HG02852 (cell line): ENCODE data around the gene TRIM41.
A peak's percentile ranks its signal among the peaks of the same experiment; 100 is the strongest.
"Not testable (repeated sequence)": the region's sequence is repeated elsewhere in the genome, so short reads cannot be mapped to it uniquely, and the experiment has no call there.

Experiments used
- ATAC-seq: cut with Tn5 transposase; IDR thresholded peaks from one replicate; pipeline ENCODE4 v1.9.1; 2021; ENCODE audit warnings: mild to moderate bottlenecking, moderate library complexity; ENCODE audit not compliant: unreplicated experiment

The TRIM41 gene

GRCh38 chr5:181210148-181210547 is 12.9 kb upstream of the TRIM41 start:
- not testable (repeated sequence) for ATAC-seq

- not testable (repeated sequence) for ATAC-seq
These were observed 12.4 kb upstream of the TRIM41 start for GRCh38 chr5:181210698-181211097.

GRCh38 chr5:181211208-181211607 is 11.9 kb upstream of the TRIM41 start:
- no peak for ATAC-seq

GRCh38 chr5:181212080-181212479 is 11.0 kb upstream of the TRIM41 start:
- ATAC-seq, result no peak

GRCh38 chr5:181212934-181213333 is 10.1 kb upstream of the TRIM41 start:
- ATAC-seq, result no peak

- not testable (repeated sequence) for ATAC-seq
These were observed 8.8 kb upstream of the TRIM41 start for GRCh38 chr5:181214249-181214648.

GRCh38 chr5:181215997-181216989 is 6.8 kb upstream of the TRIM41 start:
- ATAC-seq, result no peak

- ATAC-seq, result no peak
These were observed 5.8 kb upstream of the TRIM41 start for GRCh38 chr5:181217111-181217802.

GRCh38 chr5:181217803-181218062 is 5.3 kb upstream of the TRIM41 start:
- ATAC-seq, result no peak

GRCh38 chr5:181218795-181219124 is 4.3 kb upstream of the TRIM41 start:
- ATAC-seq, result no peak

- ATAC-seq, result no peak
These were observed 3.6 kb upstream of the TRIM41 start for GRCh38 chr5:181219262-181220177.

- ATAC-seq, result no peak
These were observed 2.9 kb upstream of the TRIM41 start for GRCh38 chr5:181220178-181220515.

- no peak for ATAC-seq
These were observed 1.8 kb upstream of the TRIM41 start for GRCh38 chr5:181221105-181221791.

GRCh38 chr5:181221792-181222629 is 1.1 kb upstream of the TRIM41 start:
- peak; percentile 28 for ATAC-seq

- ATAC-seq, result no peak
These were observed 437 bp upstream of the TRIM41 start for GRCh38 chr5:181222630-181223057.

- ATAC-seq, result no peak
These were observed 778 bp downstream of the TRIM41 start for GRCh38 chr5:181223729-181224389.

GRCh38 chr5:181224390-181225229 is 1.5 kb downstream of the TRIM41 start:
- ATAC-seq, result no peak

- no peak for ATAC-seq
These were observed 6.9 kb downstream of the TRIM41 start for GRCh38 chr5:181229996-181230395.
